ENCODE results near the gene ABLIM3. TPM values are rescaled to one million over a fixed set of nuclear protein-coding genes. Genes with fewer than 3 reads are reported as not detected.

Gene ABLIM3
- total RNA-seq, 3 donors from 2014 or later (not counting 1 experiment from before 2014, with no cell fraction given), result 0.41 to 2.4 (median 1.2) TPM

GRCh38 chr5:149251546-149251945, 110.3 kb downstream of the ABLIM3 start:
- 81% methylated on average over 4 of the region's 4 CpGs for WGBS (ENCODE audit: insufficient coverage)
- H3K9me3 ChIP-seq (ENCODE audit: control insufficient read depth, insufficient read depth, low read length), result no peaks in the 10 kb centered on the region
- Mint-ChIP-seq H3K36me3 (no peaks in the 10 kb centered on the region), H3K4me3 (no peak overlapping the region), H3K27me3 (ENCODE audit: low read depth in 2 of 2) (peaks cover 4 to 5% of the 10 kb centered on the region in 2 donors), H3K9me3 (no peaks in the 10 kb centered on the region), H3K27ac (no peak overlapping the region), H3K4me1 (no peaks in the 10 kb centered on the region)
- no peak overlapping the region for H3K4me3 ChIP-seq (ENCODE audit: low read length)
- DNase-seq (no peak), ATAC-seq (no peak)
- H3K27me3 ChIP-seq (ENCODE audit: control insufficient read depth, insufficient read depth, low read length), result no peaks in the 10 kb centered on the region
- no peak overlapping the region for H3K27ac ChIP-seq (ENCODE audit: low read length)
- TF ChIP-seq, protein P1, sequence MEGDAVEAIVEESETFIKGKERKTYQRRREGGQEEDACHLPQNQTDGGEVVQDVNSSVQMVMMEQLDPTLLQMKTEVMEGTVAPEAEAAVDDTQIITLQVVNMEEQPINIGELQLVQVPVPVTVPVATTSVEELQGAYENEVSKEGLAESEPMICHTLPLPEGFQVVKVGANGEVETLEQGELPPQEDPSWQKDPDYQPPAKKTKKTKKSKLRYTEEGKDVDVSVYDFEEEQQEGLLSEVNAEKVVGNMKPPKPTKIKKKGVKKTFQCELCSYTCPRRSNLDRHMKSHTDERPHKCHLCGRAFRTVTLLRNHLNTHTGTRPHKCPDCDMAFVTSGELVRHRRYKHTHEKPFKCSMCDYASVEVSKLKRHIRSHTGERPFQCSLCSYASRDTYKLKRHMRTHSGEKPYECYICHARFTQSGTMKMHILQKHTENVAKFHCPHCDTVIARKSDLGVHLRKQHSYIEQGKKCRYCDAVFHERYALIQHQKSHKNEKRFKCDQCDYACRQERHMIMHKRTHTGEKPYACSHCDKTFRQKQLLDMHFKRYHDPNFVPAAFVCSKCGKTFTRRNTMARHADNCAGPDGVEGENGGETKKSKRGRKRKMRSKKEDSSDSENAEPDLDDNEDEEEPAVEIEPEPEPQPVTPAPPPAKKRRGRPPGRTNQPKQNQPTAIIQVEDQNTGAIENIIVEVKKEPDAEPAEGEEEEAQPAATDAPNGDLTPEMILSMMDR (IDR thresholded peaks at IDR 0.05), result no peak
- intact Hi-C loops (cut with micrococcal nuclease), result no loop called here
- no peaks in the 10 kb centered on the region for H3K36me3 ChIP-seq (ENCODE audit: control insufficient read depth, insufficient read depth, low read length)
- no peaks in the 10 kb centered on the region for H3K4me1 ChIP-seq (ENCODE audit: control insufficient read depth, insufficient read depth, low read length)

- H3K36me3 Mint-ChIP-seq, result no peaks in the 10 kb centered on the region
- H3K4me3 ChIP-seq (ENCODE audit: low read length), result no peak overlapping the region
- ATAC-seq (no peak), DNase-seq (no peak)
- H3K27ac ChIP-seq (ENCODE audit: low read length), result no peak overlapping the region
- no peak overlapping the region for H3K27ac Mint-ChIP-seq
- no peaks in the 10 kb centered on the region for H3K9me3 ChIP-seq (ENCODE audit: control insufficient read depth, insufficient read depth, low read length)
- no peaks in the 10 kb centered on the region for H3K27me3 ChIP-seq (ENCODE audit: control insufficient read depth, insufficient read depth, low read length)
- intact Hi-C loops (cut with micrococcal nuclease), result no loop called here
- peaks cover 5 to 13% of the 10 kb centered on the region in 2 donors for H3K27me3 Mint-ChIP-seq (ENCODE audit: low read depth in 2 of 2)
- no peak overlapping the region for H3K4me3 Mint-ChIP-seq
- H3K36me3 ChIP-seq (ENCODE audit: control insufficient read depth, insufficient read depth, low read length), result no peaks in the 10 kb centered on the region
- H3K9me3 Mint-ChIP-seq, result no peaks in the 10 kb centered on the region
- no peaks in the 10 kb centered on the region for H3K4me1 ChIP-seq (ENCODE audit: control insufficient read depth, insufficient read depth, low read length)
- no peaks in the 10 kb centered on the region for H3K4me1 Mint-ChIP-seq
- 67% methylated on average over 2 of the region's 3 CpGs for WGBS (ENCODE audit: insufficient coverage)
- TF ChIP-seq, protein P1 (IDR thresholded peaks at IDR 0.05), result no peak
Observed at GRCh38 chr5:149254506-149254905, 113.2 kb downstream of the ABLIM3 start.

DNA sequence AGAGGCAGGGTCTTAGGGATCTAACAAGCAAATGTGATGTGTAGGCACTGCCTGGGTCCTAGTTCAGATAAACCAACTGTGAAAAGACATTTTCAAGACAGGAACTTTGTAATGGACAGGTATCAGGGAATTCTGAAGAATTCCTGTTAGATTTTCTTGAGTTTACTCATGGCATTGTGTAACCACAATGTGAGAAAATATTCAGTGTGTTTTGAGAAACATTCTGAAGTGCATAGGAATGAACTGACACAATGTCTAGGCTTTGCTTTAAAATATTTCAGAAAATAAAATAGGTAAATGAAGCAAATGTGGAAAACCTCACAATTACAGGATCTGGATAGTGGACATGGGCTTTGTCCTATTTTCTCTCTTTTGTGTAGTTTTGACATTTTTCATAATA, 115.2 kb downstream of the ABLIM3 start:
- Histone ChIP-seq H3K27ac (ENCODE audit: low read length) (no peak overlapping the region), H3K27me3 (ENCODE audit: control insufficient read depth, insufficient read depth, low read length) (no peaks in the 10 kb centered on the region), H3K9me3 (ENCODE audit: control insufficient read depth, insufficient read depth, low read length) (no peaks in the 10 kb centered on the region), H3K4me1 (ENCODE audit: control insufficient read depth, insufficient read depth, low read length) (no peaks in the 10 kb centered on the region), H3K36me3 (ENCODE audit: control insufficient read depth, insufficient read depth, low read length) (no peaks in the 10 kb centered on the region), H3K4me3 (ENCODE audit: low read length) (no peak overlapping the region)
- Mint-ChIP-seq H3K36me3 (no peaks in the 10 kb centered on the region), H3K9me3 (no peaks in the 10 kb centered on the region), H3K4me3 (no peak overlapping the region), H3K27ac (no peak overlapping the region), H3K4me1 (no peaks in the 10 kb centered on the region), H3K27me3 (ENCODE audit: low read depth in 2 of 2) (peaks cover 5 to 19% of the 10 kb centered on the region in 2 donors)
- DNase-seq (no peak), ATAC-seq (no peak)
- TF ChIP-seq, protein P1 (IDR thresholded peaks at IDR 0.05), result no peak
- intact Hi-C loops (cut with micrococcal nuclease), result no loop called here

DNA sequence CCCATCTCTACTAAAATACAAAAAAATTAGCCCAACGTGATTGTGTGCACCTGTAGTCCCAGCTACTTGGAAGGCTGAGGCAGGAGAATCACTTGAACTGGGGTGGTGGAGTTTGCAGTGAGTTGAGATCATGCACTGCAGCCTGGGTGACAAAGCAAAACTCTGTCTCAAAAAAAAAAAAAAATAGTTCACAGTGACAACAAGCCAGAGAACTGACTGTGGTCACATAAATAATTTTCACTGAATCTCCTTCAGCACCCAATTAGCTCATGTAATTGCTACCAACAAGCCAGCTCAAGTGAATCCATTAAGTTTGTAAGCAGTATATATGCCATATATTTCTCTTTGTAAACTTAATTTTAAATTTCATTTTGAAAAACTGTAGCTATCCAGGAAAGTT, 115.8 kb downstream of the ABLIM3 start:
- no peak overlapping the region for H3K27ac Mint-ChIP-seq
- Histone ChIP-seq H3K36me3 (ENCODE audit: control insufficient read depth, insufficient read depth, low read length) (no peaks in the 10 kb centered on the region), H3K27me3 (ENCODE audit: control insufficient read depth, insufficient read depth, low read length) (no peaks in the 10 kb centered on the region), H3K27ac (ENCODE audit: low read length) (no peak overlapping the region), H3K4me1 (ENCODE audit: control insufficient read depth, insufficient read depth, low read length) (no peaks in the 10 kb centered on the region), H3K9me3 (ENCODE audit: control insufficient read depth, insufficient read depth, low read length) (no peaks in the 10 kb centered on the region), H3K4me3 (ENCODE audit: low read length) (no peak overlapping the region)
- no peaks in the 10 kb centered on the region for H3K9me3 Mint-ChIP-seq
- TF ChIP-seq, protein P1 (IDR thresholded peaks at IDR 0.05), result no peak
- H3K27me3 Mint-ChIP-seq (ENCODE audit: low read depth in 2 of 2), result peaks cover 5 to 24% of the 10 kb centered on the region in 2 donors
- DNase-seq (no peak), ATAC-seq (no peak)
- WGBS (ENCODE audit: insufficient coverage), result 71% methylated on average over 1 of the region's 1 CpG
- H3K36me3 Mint-ChIP-seq, result no peaks in the 10 kb centered on the region
- intact Hi-C loops (cut with micrococcal nuclease), result no loop called here
- H3K4me3 Mint-ChIP-seq, result no peak overlapping the region
- no peaks in the 10 kb centered on the region for H3K4me1 Mint-ChIP-seq

All from natural killer cell (primary cell).